HG02642 (cell line): Measurements from ENCODE around the gene PLAC9.
"Not testable (repeated sequence)": the region's sequence is repeated elsewhere in the genome, so short reads cannot be mapped to it uniquely, and the experiment has no call there.

Experiments used
- ATAC-seq: cut with Tn5 transposase; IDR thresholded peaks from one replicate; pipeline ENCODE4 v1.9.1; 2021; ENCODE audit warnings: mild to moderate bottlenecking; ENCODE audit not compliant: unreplicated experiment, poor library complexity

The PLAC9 gene

GRCh38 chr10:80132299-80133139 is at the start of gene PLAC9:
Gene PLAC9 (plus strand): TSS chr10:80132730. CDS start chr10:80132763, 33 bp downstream.
- ATAC-seq, result no peak

- no peak for ATAC-seq
Observed at GRCh38 chr10:80090121-80090520, 42.4 kb upstream of the PLAC9 start.

- no peak for ATAC-seq
Observed at GRCh38 chr10:80094231-80094630, 38.3 kb upstream of the PLAC9 start.

- not testable (repeated sequence) for ATAC-seq
Observed at GRCh38 chr10:80098272-80098671, 34.3 kb upstream of the PLAC9 start.

GRCh38 chr10:80099295-80099694 is 33.2 kb upstream of the PLAC9 start:
- ATAC-seq, result not testable (repeated sequence)

GRCh38 chr10:80100116-80100515 is 32.4 kb upstream of the PLAC9 start:
- no peak for ATAC-seq

- no peak for ATAC-seq
Observed at GRCh38 chr10:80100861-80101695, 31.5 kb upstream of the PLAC9 start.

GRCh38 chr10:80104066-80104926 is 28.2 kb upstream of the PLAC9 start:
- no peak for ATAC-seq

- no peak for ATAC-seq
Observed at GRCh38 chr10:80108576-80109239, 23.8 kb upstream of the PLAC9 start.

- no peak for ATAC-seq
Observed at GRCh38 chr10:80110986-80111385, 21.5 kb upstream of the PLAC9 start.

GRCh38 chr10:80118669-80119068 is 13.9 kb upstream of the PLAC9 start:
- no peak for ATAC-seq

- ATAC-seq, result no peak
Observed at GRCh38 chr10:80122110-80122710, 10.3 kb upstream of the PLAC9 start.

- ATAC-seq, result no peak
Observed at GRCh38 chr10:80122746-80123145, 9.8 kb upstream of the PLAC9 start.

- ATAC-seq, result no peak
Observed at GRCh38 chr10:80126876-80127275, 5.7 kb upstream of the PLAC9 start.

- ATAC-seq, result no peak
Observed at GRCh38 chr10:80131499-80131901, 1.0 kb upstream of the PLAC9 start.

GRCh38 chr10:80133206-80133605 is 676 bp downstream of the PLAC9 start:
- ATAC-seq, result no peak

- not testable (repeated sequence) for ATAC-seq
Observed at GRCh38 chr10:80133687-80134086, 1.2 kb downstream of the PLAC9 start.

- ATAC-seq, result no peak
Observed at GRCh38 chr10:80136134-80136571, 3.6 kb downstream of the PLAC9 start.
